HL-60 (cell line): Measurements from ENCODE around the gene TMEM179.

Experiments used
- GABPA ChIP-seq: IDR thresholded peaks from 2 replicates; pipeline ENCODE4 v1.6.1; 2012; ENCODE audit warnings: low read depth
- POLR2AphosphoS5 ChIP-seq: IDR thresholded peaks from 2 replicates; pipeline ENCODE4 v1.6.1; 2012; ENCODE audit warnings: low read depth
- TF ChIP-seq, protein P1 (sequence below): IDR thresholded peaks from one replicate; pipeline ENCODE4 v1.5.1; 2011; ENCODE audit warnings: low read length, control low read depth, inconsistent platforms; ENCODE audit not compliant: insufficient read depth
- TF ChIP-seq, protein P2 (sequence below): IDR thresholded peaks from 2 replicates; pipeline ENCODE4 v1.6.1; 2012; ENCODE audit warnings: low read depth; ENCODE audit not compliant: insufficient replicate concordance

DNA sequence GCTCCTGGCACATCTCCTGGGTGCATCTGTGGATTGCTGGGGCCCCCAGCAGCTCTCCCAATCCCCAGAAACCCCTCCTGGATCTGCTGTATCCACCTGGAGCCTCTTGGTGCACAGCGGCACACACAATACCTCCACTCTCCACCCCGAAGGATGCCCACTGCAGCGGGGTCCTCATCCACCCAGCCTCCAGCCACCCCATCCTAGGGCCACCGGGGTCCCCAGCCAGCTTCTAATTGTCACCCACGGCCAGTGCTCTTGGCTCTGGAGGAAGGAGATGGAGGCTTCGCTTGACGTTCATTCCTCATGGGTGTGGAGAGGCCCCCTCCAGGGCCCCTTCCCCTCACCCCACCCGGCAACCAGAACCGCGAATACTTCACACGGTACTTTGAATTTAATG is 31.6 kb upstream of the TMEM179 start:
- TF ChIP-seq, protein P1, sequence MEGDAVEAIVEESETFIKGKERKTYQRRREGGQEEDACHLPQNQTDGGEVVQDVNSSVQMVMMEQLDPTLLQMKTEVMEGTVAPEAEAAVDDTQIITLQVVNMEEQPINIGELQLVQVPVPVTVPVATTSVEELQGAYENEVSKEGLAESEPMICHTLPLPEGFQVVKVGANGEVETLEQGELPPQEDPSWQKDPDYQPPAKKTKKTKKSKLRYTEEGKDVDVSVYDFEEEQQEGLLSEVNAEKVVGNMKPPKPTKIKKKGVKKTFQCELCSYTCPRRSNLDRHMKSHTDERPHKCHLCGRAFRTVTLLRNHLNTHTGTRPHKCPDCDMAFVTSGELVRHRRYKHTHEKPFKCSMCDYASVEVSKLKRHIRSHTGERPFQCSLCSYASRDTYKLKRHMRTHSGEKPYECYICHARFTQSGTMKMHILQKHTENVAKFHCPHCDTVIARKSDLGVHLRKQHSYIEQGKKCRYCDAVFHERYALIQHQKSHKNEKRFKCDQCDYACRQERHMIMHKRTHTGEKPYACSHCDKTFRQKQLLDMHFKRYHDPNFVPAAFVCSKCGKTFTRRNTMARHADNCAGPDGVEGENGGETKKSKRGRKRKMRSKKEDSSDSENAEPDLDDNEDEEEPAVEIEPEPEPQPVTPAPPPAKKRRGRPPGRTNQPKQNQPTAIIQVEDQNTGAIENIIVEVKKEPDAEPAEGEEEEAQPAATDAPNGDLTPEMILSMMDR: no peak
- TF ChIP-seq POLR2AphosphoS5 (no peak), GABPA (no peak)
- TF ChIP-seq, protein P2, sequence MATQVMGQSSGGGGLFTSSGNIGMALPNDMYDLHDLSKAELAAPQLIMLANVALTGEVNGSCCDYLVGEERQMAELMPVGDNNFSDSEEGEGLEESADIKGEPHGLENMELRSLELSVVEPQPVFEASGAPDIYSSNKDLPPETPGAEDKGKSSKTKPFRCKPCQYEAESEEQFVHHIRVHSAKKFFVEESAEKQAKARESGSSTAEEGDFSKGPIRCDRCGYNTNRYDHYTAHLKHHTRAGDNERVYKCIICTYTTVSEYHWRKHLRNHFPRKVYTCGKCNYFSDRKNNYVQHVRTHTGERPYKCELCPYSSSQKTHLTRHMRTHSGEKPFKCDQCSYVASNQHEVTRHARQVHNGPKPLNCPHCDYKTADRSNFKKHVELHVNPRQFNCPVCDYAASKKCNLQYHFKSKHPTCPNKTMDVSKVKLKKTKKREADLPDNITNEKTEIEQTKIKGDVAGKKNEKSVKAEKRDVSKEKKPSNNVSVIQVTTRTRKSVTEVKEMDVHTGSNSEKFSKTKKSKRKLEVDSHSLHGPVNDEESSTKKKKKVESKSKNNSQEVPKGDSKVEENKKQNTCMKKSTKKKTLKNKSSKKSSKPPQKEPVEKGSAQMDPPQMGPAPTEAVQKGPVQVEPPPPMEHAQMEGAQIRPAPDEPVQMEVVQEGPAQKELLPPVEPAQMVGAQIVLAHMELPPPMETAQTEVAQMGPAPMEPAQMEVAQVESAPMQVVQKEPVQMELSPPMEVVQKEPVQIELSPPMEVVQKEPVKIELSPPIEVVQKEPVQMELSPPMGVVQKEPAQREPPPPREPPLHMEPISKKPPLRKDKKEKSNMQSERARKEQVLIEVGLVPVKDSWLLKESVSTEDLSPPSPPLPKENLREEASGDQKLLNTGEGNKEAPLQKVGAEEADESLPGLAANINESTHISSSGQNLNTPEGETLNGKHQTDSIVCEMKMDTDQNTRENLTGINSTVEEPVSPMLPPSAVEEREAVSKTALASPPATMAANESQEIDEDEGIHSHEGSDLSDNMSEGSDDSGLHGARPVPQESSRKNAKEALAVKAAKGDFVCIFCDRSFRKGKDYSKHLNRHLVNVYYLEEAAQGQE: no peak
